Progenitor cell of endocrine pancreas (in vitro differentiated cells): Measurements from ENCODE around the gene LAMC3. TPM values are rescaled to one million over a fixed set of nuclear protein-coding genes. Genes with fewer than 3 reads are reported as not detected.
A peak's percentile ranks its signal among the peaks of the same experiment; 100 is the strongest.
"Not testable (repeated sequence)": the region's sequence is repeated elsewhere in the genome, so short reads cannot be mapped to it uniquely, and the experiment has no call there.

Experiments
- DNase-seq: peaks from one replicate; pipeline ENCODE4 v3.0.0; 2021; ENCODE audit warnings: low spot score; ENCODE audit not compliant: unreplicated experiment
- H3K27ac Mint-ChIP-seq: 2 replicates; pipeline ENCODE4 v1.8.0; 2021; ENCODE audit warnings: mild to moderate bottlenecking, moderate library complexity, mixed read lengths
- H3K27me3 Mint-ChIP-seq: 2 replicates; pipeline ENCODE4 v1.8.0; 2021; ENCODE audit warnings: mixed read lengths
- H3K36me3 Mint-ChIP-seq: 2 replicates; pipeline ENCODE4 v1.8.0; 2022; ENCODE audit warnings: mixed read lengths; ENCODE audit not compliant: insufficient read depth
- H3K4me1 Mint-ChIP-seq: 2 replicates; pipeline ENCODE4 v1.8.0; 2021; ENCODE audit warnings: low read depth, mixed read lengths
- H3K4me3 Mint-ChIP-seq: 2 replicates; pipeline ENCODE4 v1.8.0; 2021; ENCODE audit warnings: low read depth, mild to moderate bottlenecking, moderate library complexity, mixed read lengths
- H3K9me3 Mint-ChIP-seq: 2 replicates; pipeline ENCODE4 v1.8.0; 2021; ENCODE audit warnings: low read depth, mixed read lengths
- CTCF ChIP-seq: fragments of 200-600 bp; sonication (generic); IDR thresholded peaks from one replicate; pipeline ENCODE4 v1.5.0; 2021; ENCODE audit warnings: antibody characterized with exemption, mild to moderate bottlenecking; ENCODE audit not compliant: unreplicated experiment
- total RNA-seq: library from RNA; stranded (reverse); gene quantifications from 2 replicates; pipeline ENCODE4 v1.2.1, GENCODE V29; 2021

Gene LAMC3
- total RNA-seq, 1 donor from 2014 or later = 0.12 TPM

GRCh38 chr9:130996676-130997394, 12.1 kb upstream of the LAMC3 start:
- no peaks in the 10 kb centered on the region for H3K9me3 Mint-ChIP-seq
- no peak overlapping the region for H3K4me3 Mint-ChIP-seq
- no peak for DNase-seq
- H3K4me1 Mint-ChIP-seq = peaks cover 3% of the 10 kb centered on the region
- H3K27ac Mint-ChIP-seq = no peak overlapping the region
- no peaks in the 10 kb centered on the region for H3K36me3 Mint-ChIP-seq
- no peak for TF ChIP-seq CTCF
- peaks cover 44% of the 10 kb centered on the region for H3K27me3 Mint-ChIP-seq

- Mint-ChIP-seq H3K4me3 (no peak overlapping the region), H3K9me3 (no peaks in the 10 kb centered on the region), H3K4me1 (peaks cover 3% of the 10 kb centered on the region), H3K36me3 (no peaks in the 10 kb centered on the region), H3K27ac (no peak overlapping the region), H3K27me3 (peaks cover 42% of the 10 kb centered on the region)
- no peak for TF ChIP-seq CTCF
- no peak for DNase-seq
Measured at GRCh38 chr9:130997395-130997684, 11.6 kb upstream of the LAMC3 start.

- Mint-ChIP-seq H3K4me3 (no peak overlapping the region), H3K36me3 (no peaks in the 10 kb centered on the region), H3K27me3 (peaks cover 36% of the 10 kb centered on the region), H3K4me1 (peaks cover 3% of the 10 kb centered on the region), H3K27ac (no peak overlapping the region), H3K9me3 (no peaks in the 10 kb centered on the region)
- peak; percentile 81 for DNase-seq
- TF ChIP-seq CTCF = peak; percentile 87
Measured at GRCh38 chr9:130997925-130998596, 10.9 kb upstream of the LAMC3 start.

- Mint-ChIP-seq H3K36me3 (no peaks in the 10 kb centered on the region), H3K4me1 (peaks cover 3% of the 10 kb centered on the region), H3K9me3 (no peaks in the 10 kb centered on the region), H3K27me3 (peaks cover 35% of the 10 kb centered on the region), H3K4me3 (no peak overlapping the region), H3K27ac (no peak overlapping the region)
- no peak for DNase-seq
- TF ChIP-seq CTCF = no peak
Measured at GRCh38 chr9:130998597-130999244, 10.3 kb upstream of the LAMC3 start.

- Mint-ChIP-seq H3K4me3 (no peak overlapping the region), H3K27me3 (peaks cover 33% of the 10 kb centered on the region), H3K4me1 (peaks cover 2% of the 10 kb centered on the region), H3K36me3 (no peaks in the 10 kb centered on the region), H3K27ac (no peak overlapping the region), H3K9me3 (no peaks in the 10 kb centered on the region)
- DNase-seq = no peak
- no peak for TF ChIP-seq CTCF
Measured at GRCh38 chr9:130999245-130999623, 9.7 kb upstream of the LAMC3 start.

GRCh38 chr9:131000526-131000925, 8.4 kb upstream of the LAMC3 start:
- not testable (repeated sequence) for H3K36me3 Mint-ChIP-seq, H3K4me1 Mint-ChIP-seq, H3K9me3 Mint-ChIP-seq, DNase-seq, H3K27ac Mint-ChIP-seq, H3K4me3 Mint-ChIP-seq
- H3K27me3 Mint-ChIP-seq = peaks cover 26% of the 10 kb centered on the region
